HG02852 (cell line): ENCODE measurements around the gene NPTXR.

Experiments used
- ATAC-seq: cut with Tn5 transposase; IDR thresholded peaks from one replicate; pipeline ENCODE4 v1.9.1; 2021; ENCODE audit warnings: mild to moderate bottlenecking, moderate library complexity; ENCODE audit not compliant: unreplicated experiment

Gene NPTXR

GRCh38 chr22:38843657-38844314 lies at the start of gene NPTXR:
TSS of gene NPTXR (minus strand) at chr22:38844028.
- no peak for ATAC-seq

GRCh38 chr22:38891256-38891655 lies 47.4 kb upstream of the NPTXR start:
- ATAC-seq: no peak

GRCh38 chr22:38890377-38890776 lies 46.5 kb upstream of the NPTXR start:
- ATAC-seq: no peak

- no peak for ATAC-seq
Measured at GRCh38 chr22:38886333-38886732, 42.5 kb upstream of the NPTXR start.

- no peak for ATAC-seq
Measured at GRCh38 chr22:38882972-38883622, 39.3 kb upstream of the NPTXR start.

GRCh38 chr22:38881997-38882879 lies 38.4 kb upstream of the NPTXR start:
- ATAC-seq: no peak

GRCh38 chr22:38881464-38881871 lies 37.6 kb upstream of the NPTXR start:
- no peak for ATAC-seq

GRCh38 chr22:38879961-38880360 lies 36.1 kb upstream of the NPTXR start:
- no peak for ATAC-seq

GRCh38 chr22:38879108-38879729 lies 35.4 kb upstream of the NPTXR start:
- ATAC-seq: no peak

GRCh38 chr22:38878001-38878400 lies 34.2 kb upstream of the NPTXR start:
- no peak for ATAC-seq

- no peak for ATAC-seq
Measured at GRCh38 chr22:38874529-38875222, 30.8 kb upstream of the NPTXR start.

- ATAC-seq: no peak
Measured at GRCh38 chr22:38873469-38874411, 29.9 kb upstream of the NPTXR start.

- ATAC-seq: no peak
Measured at GRCh38 chr22:38872831-38873248, 29.0 kb upstream of the NPTXR start.

- peak; percentile 62 for ATAC-seq
Measured at GRCh38 chr22:38872172-38872830, 28.5 kb upstream of the NPTXR start, which contains the start of gene CBX6. TSS of gene CBX6 (minus strand) at chr22:38872216. CDS start at chr22:38872190, 26 bp downstream.

- peak; percentile 7 for ATAC-seq
Measured at GRCh38 chr22:38871360-38872171, 27.7 kb upstream of the NPTXR start.

GRCh38 chr22:38870791-38871359 lies 27.0 kb upstream of the NPTXR start:
- no peak for ATAC-seq

- peak; percentile 34 for ATAC-seq
Measured at GRCh38 chr22:38870312-38870741, 26.5 kb upstream of the NPTXR start.

GRCh38 chr22:38869663-38870062 lies 25.8 kb upstream of the NPTXR start:
- no peak for ATAC-seq
